OCI-LY3 (cell line): Measurements from ENCODE around the gene MANEAL.

Experiments used
- H2AFZ ChIP-seq: fragments of 200-600, 300-600 bp; shearing (Covaris generic); 2 replicates; pipeline ENCODE4 v1.6.0; 2014; ENCODE audit warnings: antibody characterized with exemption, low read depth, low read length
- H3K27ac ChIP-seq: fragments of 200-600, 300-600 bp; sonication (generic); 2 replicates; pipeline ENCODE4 v1.5.1; 2014; ENCODE audit warnings: mild to moderate bottlenecking, low read length, moderate library complexity, mixed read lengths
- H3K27me3 ChIP-seq: fragments of 200-600, 300-600 bp; sonication (generic); 2 replicates; pipeline ENCODE4 v1.6.1; 2014; ENCODE audit warnings: low read depth, low read length, mixed read lengths
- H3K36me3 ChIP-seq: fragments of 200-600, 300-600 bp; sonication (generic); replicated peaks from 2 replicates; pipeline ENCODE3; 2014; ENCODE audit warnings: low read depth, low read length, mixed read lengths
- H3K4me1 ChIP-seq: fragments of 300-600, 200-600 bp; sonication (generic); 2 replicates; pipeline ENCODE4 v1.6.1; 2014; ENCODE audit warnings: low read length, mixed read lengths
- H3K4me2 ChIP-seq: fragments of 200-600, 300-600 bp; sonication (generic); 2 replicates; pipeline ENCODE4 v1.6.1; 2014; ENCODE audit warnings: low read length, mixed read lengths
- H3K4me3 ChIP-seq: fragments of 300-600, 200-600 bp; sonication (generic); 2 replicates; pipeline ENCODE4 v1.5.1; 2014; ENCODE audit warnings: antibody characterized with exemption, mild to moderate bottlenecking, low read length, moderate library complexity
- H3K79me2 ChIP-seq: fragments of 300-600, 200-600 bp; shearing (Covaris generic); 2 replicates; pipeline ENCODE4 v1.6.1; 2014; ENCODE audit warnings: mild to moderate bottlenecking, low read length, mixed read lengths
- H3K9ac ChIP-seq: fragments of 300-600, 200-600 bp; shearing (Covaris generic); 2 replicates; pipeline ENCODE4 v1.6.0; 2014; ENCODE audit warnings: mild to moderate bottlenecking, low read length, moderate library complexity
- H3K9me3 ChIP-seq: fragments of 200-600, 300-600 bp; shearing (Covaris generic); 2 replicates; pipeline ENCODE4 v1.6.1; 2014; ENCODE audit warnings: low read length, mixed read lengths; ENCODE audit not compliant: insufficient read depth
- H4K20me1 ChIP-seq: fragments of 200-600, 300-600 bp; sonication (generic); 2 replicates; pipeline ENCODE4 v1.6.1; 2016; ENCODE audit warnings: low read length, mixed read lengths; ENCODE audit not compliant: insufficient read depth
- CTCF ChIP-seq: fragments of 200-600, 300-600 bp; sonication (generic); IDR thresholded peaks from 2 replicates; pipeline ENCODE4 v1.5.1; 2014; ENCODE audit warnings: antibody characterized with exemption, low read length, low read depth
- EZH2phosphoT487 ChIP-seq: fragments of 200-600 bp; shearing (Covaris generic); IDR thresholded peaks from 2 replicates; pipeline ENCODE4 v1.6.1; 2018; ENCODE audit warnings: antibody characterized with exemption, mixed run types, low read depth

MANEAL gene

GRCh38 chr1:37814252-37814651 is 20.6 kb downstream of the MANEAL start:
- no peak overlapping the region for H2AFZ ChIP-seq
- TF ChIP-seq EZH2phosphoT487 (no peak), CTCF (no peak)
- no peak overlapping the region for H3K4me2 ChIP-seq
- H3K27me3 ChIP-seq = no peaks in the 10 kb centered on the region
- H3K4me1 ChIP-seq = peaks cover 2% of the 10 kb centered on the region
- no peak overlapping the region for H3K4me3 ChIP-seq
- H3K79me2 ChIP-seq = no peaks in the 10 kb centered on the region
- no peak overlapping the region for H3K27ac ChIP-seq
- H3K9ac ChIP-seq = no peak overlapping the region
- peaks cover 11% of the 10 kb centered on the region for H3K36me3 ChIP-seq
- no peaks in the 10 kb centered on the region for H4K20me1 ChIP-seq
- no peaks in the 10 kb centered on the region for H3K9me3 ChIP-seq

- Histone ChIP-seq H3K4me1 (peaks cover 20% of the 10 kb centered on the region), H3K27me3 (no peaks in the 10 kb centered on the region), H3K4me3 (no peak overlapping the region), H2AFZ (no peak overlapping the region), H3K27ac (no peak overlapping the region), H3K36me3 (peaks cover 32% of the 10 kb centered on the region), H3K9me3 (no peaks in the 10 kb centered on the region), H3K4me2 (no peak overlapping the region), H3K9ac (no peak overlapping the region), H4K20me1 (no peaks in the 10 kb centered on the region), H3K79me2 (no peaks in the 10 kb centered on the region)
- TF ChIP-seq CTCF (no peak), EZH2phosphoT487 (no peak)
Observed at GRCh38 chr1:37817481-37817880, 23.8 kb downstream of the MANEAL start.

GRCh38 chr1:37821481-37821880 is 27.8 kb downstream of the MANEAL start:
- peaks cover 20% of the 10 kb centered on the region for H3K4me1 ChIP-seq
- no peak overlapping the region for H3K4me3 ChIP-seq
- no peaks in the 10 kb centered on the region for H3K9me3 ChIP-seq
- no peaks in the 10 kb centered on the region for H3K27me3 ChIP-seq
- TF ChIP-seq EZH2phosphoT487 (no peak), CTCF (no peak)
- H4K20me1 ChIP-seq = no peaks in the 10 kb centered on the region
- H3K4me2 ChIP-seq = no peak overlapping the region
- H3K9ac ChIP-seq = no peak overlapping the region
- no peak overlapping the region for H3K27ac ChIP-seq
- H2AFZ ChIP-seq = no peak overlapping the region
- H3K79me2 ChIP-seq = no peaks in the 10 kb centered on the region
- H3K36me3 ChIP-seq = peaks cover 36% of the 10 kb centered on the region

GRCh38 chr1:37822906-37823815 is 29.5 kb downstream of the MANEAL start:
- Histone ChIP-seq H3K79me2 (no peaks in the 10 kb centered on the region), H3K4me1 (peaks cover 20% of the 10 kb centered on the region), H3K27ac (no peak overlapping the region), H3K27me3 (no peaks in the 10 kb centered on the region), H3K36me3 (peaks cover 29% of the 10 kb centered on the region), H3K9me3 (no peaks in the 10 kb centered on the region), H4K20me1 (no peaks in the 10 kb centered on the region), H2AFZ (no peak overlapping the region), H3K4me3 (no peak overlapping the region), H3K9ac (no peak overlapping the region), H3K4me2 (no peak overlapping the region)
- TF ChIP-seq EZH2phosphoT487 (no peak), CTCF (no peak)
